HL-60/S4 treated with phorbol 12-myristate 13-acetate at 8.2 ng/mL for 4 days and 3 days (cell line): ENCODE measurements around the gene THSD7A.

Experiments used
- in situ Hi-C: fragments of 300-500 bp; cut with MboI; formaldehyde crosslinking; loops from 2 replicates; pipeline ENCODE4 v1.15.0; 2022; ENCODE audit warnings: low sequenced_read_pairs

Gene THSD7A

GRCh38 chr7:11355399-11356005 is 476.5 kb downstream of the THSD7A start:
- in situ Hi-C loops, result no loop called here

GRCh38 chr7:11346302-11346701 is 485.7 kb downstream of the THSD7A start:
- in situ Hi-C loops, result no loop called here

- in situ Hi-C loops, result no loop called here
These were observed 486.4 kb downstream of the THSD7A start for GRCh38 chr7:11345621-11346020.

- in situ Hi-C loops, result no loop called here
These were observed 488.1 kb downstream of the THSD7A start for GRCh38 chr7:11343818-11344413.

- in situ Hi-C loops, result no loop called here
These were observed 488.9 kb downstream of the THSD7A start for GRCh38 chr7:11343136-11343535.

- in situ Hi-C loops, result no loop called here
These were observed 490.6 kb downstream of the THSD7A start for GRCh38 chr7:11341285-11341944.

- in situ Hi-C loops, result no loop called here
These were observed 495.6 kb downstream of the THSD7A start for GRCh38 chr7:11336432-11336831.

GRCh38 chr7:11335947-11336346 is 496.1 kb downstream of the THSD7A start:
- in situ Hi-C loops, result no loop called here

- in situ Hi-C loops, result no loop called here
These were observed 499.2 kb downstream of the THSD7A start for GRCh38 chr7:11332865-11333228.

- in situ Hi-C loops, result no loop called here
These were observed 499.7 kb downstream of the THSD7A start for GRCh38 chr7:11332186-11332864.

- in situ Hi-C loops, result no loop called here
These were observed 500.6 kb downstream of the THSD7A start for GRCh38 chr7:11331128-11332102.

- in situ Hi-C loops, result no loop called here
These were observed 501.3 kb downstream of the THSD7A start for GRCh38 chr7:11330717-11331116.

- in situ Hi-C loops, result no loop called here
These were observed 501.8 kb downstream of the THSD7A start for GRCh38 chr7:11330208-11330607.

GRCh38 chr7:11329626-11330025 is 502.4 kb downstream of the THSD7A start:
- in situ Hi-C loops, result no loop called here

- in situ Hi-C loops, result no loop called here
These were observed 503.7 kb downstream of the THSD7A start for GRCh38 chr7:11328309-11328708.

GRCh38 chr7:11327633-11328032 is 504.4 kb downstream of the THSD7A start:
- in situ Hi-C loops, result no loop called here
